Fibroblast of villous mesenchyme (primary cell): ENCODE results near the gene GPRASP1. TPM values are rescaled to one million over a fixed set of nuclear protein-coding genes. Genes with fewer than 3 reads are reported as not detected.
A peak's percentile ranks its signal among the peaks of the same experiment; 100 is the strongest.
"Not testable (repeated sequence)": the region's sequence is repeated elsewhere in the genome, so short reads cannot be mapped to it uniquely, and the experiment has no call there.

Source experiments
- DNase-seq: peaks from one replicate; pipeline ENCODE4 v3.0.0-alpha.2; 2010; ENCODE audit warnings: low read depth
- H3K4me3 ChIP-seq: 2 replicates; pipeline ENCODE4 v1.5.1; 2011; ENCODE audit warnings: low read depth, mild to moderate bottlenecking, low read length
- CTCF ChIP-seq: IDR thresholded peaks from 2 replicates; pipeline ENCODE4 v1.5.1; 2012; ENCODE audit warnings: low read depth, mild to moderate bottlenecking, low read length; ENCODE audit not compliant: insufficient read depth
- total RNA-seq: library from RNA; depleted of rRNA; stranded (reverse); fragments of >200 nt; gene quantifications from 2 replicates; pipeline ENCODE4 v1.2.3, GENCODE V29; 2012

GPRASP1 gene
- total RNA-seq, 1 donor: 2.6 TPM

- TF ChIP-seq CTCF: no peak
- no peak overlapping the region for H3K4me3 ChIP-seq
Observed at GRCh38 chrX:102637561-102637960, 13.7 kb upstream of the GPRASP1 start.

GRCh38 chrX:102650903-102651241 is 411 bp upstream of the GPRASP1 start:
- H3K4me3 ChIP-seq: peak overlapping the region; percentile 64
- DNase-seq: no peak
- TF ChIP-seq CTCF: no peak

More at GRCh38 chrX:102637561-102637960, 13.7 kb upstream of the GPRASP1 start:
- DNase-seq: no peak

DNA sequence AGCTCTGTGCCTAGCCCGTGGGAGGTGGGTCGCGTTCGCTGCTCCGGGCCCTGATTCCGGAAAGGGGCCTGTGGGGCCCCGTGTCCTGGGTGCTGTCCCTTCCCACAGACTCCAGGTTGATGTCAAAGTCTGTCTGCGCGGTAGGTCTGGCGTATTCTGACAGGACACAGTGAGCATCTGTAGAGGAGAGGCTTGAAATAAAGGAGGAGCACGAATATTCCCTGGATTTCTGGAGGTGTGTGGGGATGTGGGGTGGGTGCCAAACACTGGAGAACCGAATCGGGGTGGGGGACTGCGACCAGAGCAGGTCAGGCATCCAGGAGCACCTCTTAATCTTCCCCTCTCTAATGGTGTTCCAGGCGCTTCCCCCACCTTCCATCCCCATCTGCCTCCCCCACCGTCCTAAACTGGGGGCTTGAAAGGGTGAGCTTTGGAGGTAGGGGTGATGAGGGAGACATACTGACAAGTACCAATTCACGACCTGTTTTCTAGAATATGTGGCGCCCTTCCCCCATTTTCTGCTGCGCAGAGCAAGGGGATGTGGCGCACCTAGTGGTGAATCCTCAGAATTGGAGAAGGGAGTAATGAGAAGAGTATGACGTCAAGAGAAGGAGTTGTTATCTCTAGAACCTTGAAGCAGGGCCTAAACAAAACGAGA is 877 bp downstream of the GPRASP1 start:
- H3K4me3 ChIP-seq: peak overlapping the region; percentile 64
- TF ChIP-seq CTCF: peak; percentile 60
- DNase-seq: peak; percentile 50

DNA sequence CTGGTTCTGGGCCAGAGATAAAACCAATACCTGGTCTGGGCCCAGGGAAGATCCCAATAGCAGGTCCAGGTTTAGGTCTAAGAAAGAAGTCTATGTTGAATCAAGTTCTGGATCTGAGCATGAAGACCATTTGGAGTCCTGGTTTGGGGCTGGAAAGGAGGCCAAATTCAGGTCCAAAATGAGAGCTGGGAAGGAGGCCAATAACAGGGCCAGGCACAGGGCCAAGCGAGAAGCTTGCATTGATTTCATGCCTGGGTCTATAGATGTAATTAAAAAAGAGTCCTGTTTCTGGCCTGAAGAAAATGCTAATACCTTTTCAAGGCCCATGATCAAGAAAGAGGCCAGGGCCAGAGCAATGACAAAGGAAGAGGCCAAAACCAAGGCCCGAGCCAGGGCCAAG is 3.4 kb downstream of the GPRASP1 start:
- H3K4me3 ChIP-seq: no peak overlapping the region
- no peak for TF ChIP-seq CTCF
- no peak for DNase-seq

GRCh38 chrX:102658556-102658955 is 7.3 kb downstream of the GPRASP1 start:
- peak; percentile 26 for DNase-seq
- TF ChIP-seq CTCF: no peak
- no peak overlapping the region for H3K4me3 ChIP-seq

DNA sequence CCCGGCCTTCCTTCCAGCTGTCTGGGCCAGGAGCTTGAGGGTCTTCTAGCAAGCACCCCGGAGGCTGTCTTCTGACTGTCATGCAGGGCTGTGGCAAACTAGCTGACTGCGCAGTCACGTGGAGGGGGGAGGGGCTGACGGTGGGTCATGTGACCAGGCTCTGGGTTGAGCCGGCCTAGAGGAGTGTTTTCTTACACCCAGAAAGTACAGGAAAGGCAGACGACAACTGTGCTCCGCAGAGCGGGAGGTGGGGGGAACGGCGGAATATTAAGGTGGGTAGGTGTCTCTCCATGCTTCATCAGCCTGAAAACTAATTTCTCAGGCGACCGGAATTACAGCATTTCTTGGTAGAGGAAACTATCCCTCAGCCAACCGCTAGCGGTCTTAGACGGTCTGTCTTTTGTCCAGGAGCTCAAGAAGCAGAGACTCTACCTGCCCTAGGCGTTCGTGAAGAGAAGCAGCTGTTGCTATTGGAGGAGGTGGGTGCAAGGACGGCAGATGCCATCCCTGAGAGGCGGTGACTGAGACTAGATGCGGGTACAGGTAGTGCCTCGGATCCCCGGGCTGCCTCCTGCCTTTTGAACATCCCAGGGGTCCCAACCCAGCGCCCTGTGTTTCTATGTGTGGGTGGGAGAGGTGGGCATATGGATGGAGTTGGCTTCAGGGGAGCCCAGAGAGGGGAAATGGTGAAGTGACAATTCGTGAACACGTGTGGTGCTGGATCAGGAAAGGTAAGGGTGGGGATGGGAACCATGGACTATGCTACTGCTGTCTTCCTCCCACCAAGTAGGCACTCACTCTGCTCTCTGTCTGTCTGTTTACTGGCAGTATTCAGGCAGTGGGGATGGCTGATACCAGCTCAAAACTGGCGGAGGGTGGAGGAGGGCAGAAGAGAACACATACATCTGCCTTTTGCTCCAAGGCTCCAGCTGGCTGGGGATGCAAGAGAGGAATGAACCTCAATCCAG is 8.8 kb downstream of the GPRASP1 start:
- TF ChIP-seq CTCF: peak; percentile 22
- peak overlapping the region; percentile 63 for H3K4me3 ChIP-seq

GRCh38 chrX:102663820-102664219 is 12.5 kb downstream of the GPRASP1 start:
- not testable (repeated sequence) for DNase-seq, H3K4me3 ChIP-seq

More for the DNA sequence above, 8.8 kb downstream of the GPRASP1 start:
- peak; percentile 72 for DNase-seq

- H3K4me3 ChIP-seq, DNase-seq: not testable (repeated sequence)
Observed at GRCh38 chrX:102667034-102667433, 15.8 kb downstream of the GPRASP1 start.
